ENCODE results near the gene ADD1. TPM values are rescaled to one million over a fixed set of nuclear protein-coding genes. Genes with fewer than 3 reads are reported as not detected.

The ADD1 gene
- total RNA-seq, 4 donors from 2014 or later, result 155 to 269 (median 177) TPM

GRCh38 chr4:2888886-2889285 lies 45.2 kb downstream of the ADD1 start:
- TF ChIP-seq CTCF (IDR thresholded peaks at IDR 0.05), result no peak
- ATAC-seq (ENCODE audit: low FRiP score), result no peak
- no peak for DNase-seq (ENCODE audit: low spot score)

GRCh38 chr4:2891294-2891693 lies 47.6 kb downstream of the ADD1 start:
- no peak for ATAC-seq (ENCODE audit: low FRiP score)
- TF ChIP-seq CTCF (IDR thresholded peaks at IDR 0.05), result no peak
- no peak for DNase-seq (ENCODE audit: low spot score)

- TF ChIP-seq CTCF (IDR thresholded peaks at IDR 0.05), result no peak
- ATAC-seq (ENCODE audit: low FRiP score) (no peak), DNase-seq (ENCODE audit: low spot score) (no peak)
These were observed 50.1 kb downstream of the ADD1 start for GRCh38 chr4:2893772-2894171.

DNA sequence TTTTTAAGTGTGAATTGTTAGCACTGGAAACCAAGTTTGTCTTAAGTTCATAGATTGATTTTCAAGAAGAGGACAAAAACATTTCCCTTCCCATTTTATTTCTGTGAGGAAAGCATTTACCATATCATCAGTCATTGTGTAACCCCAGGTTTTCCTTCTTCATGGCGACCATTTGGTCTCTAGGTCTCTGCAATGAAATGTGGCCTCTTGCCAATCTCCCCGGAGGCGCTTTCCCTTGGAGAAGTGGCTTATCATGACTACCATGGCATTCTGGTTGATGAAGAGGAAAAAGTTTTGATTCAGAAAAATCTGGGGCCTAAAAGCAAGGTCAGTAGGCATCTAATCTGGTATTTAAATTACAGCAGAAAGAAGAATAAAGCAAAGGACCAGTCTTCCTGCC lies 54.4 kb downstream of the ADD1 start:
- TF ChIP-seq CTCF (IDR thresholded peaks at IDR 0.05), result no peak
- no peak for ATAC-seq (ENCODE audit: low FRiP score)
- DNase-seq (ENCODE audit: low spot score), result no peak

DNA sequence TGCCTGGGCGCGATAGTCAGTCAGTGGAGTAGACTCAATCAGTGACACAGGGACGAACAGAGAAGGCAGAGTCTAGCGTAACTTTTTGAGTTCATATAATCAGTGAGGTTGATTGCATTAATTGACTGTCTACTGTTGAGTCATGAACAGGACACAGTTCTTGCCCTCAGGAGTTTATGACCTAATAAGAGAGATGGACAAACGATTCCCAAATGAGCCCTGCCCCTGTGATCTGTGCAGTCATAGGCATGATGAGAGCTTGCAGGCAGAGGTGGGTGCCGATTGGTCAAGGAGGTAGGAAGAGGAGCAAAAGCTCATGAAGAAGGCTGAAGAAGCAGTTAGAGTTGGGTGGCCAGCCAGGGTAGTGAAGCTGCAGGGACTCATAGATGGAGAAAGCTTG lies 57.1 kb downstream of the ADD1 start:
- DNase-seq (ENCODE audit: low spot score) (no peak), ATAC-seq (ENCODE audit: low FRiP score) (no peak)
- no peak for TF ChIP-seq CTCF (IDR thresholded peaks at IDR 0.05)

DNA sequence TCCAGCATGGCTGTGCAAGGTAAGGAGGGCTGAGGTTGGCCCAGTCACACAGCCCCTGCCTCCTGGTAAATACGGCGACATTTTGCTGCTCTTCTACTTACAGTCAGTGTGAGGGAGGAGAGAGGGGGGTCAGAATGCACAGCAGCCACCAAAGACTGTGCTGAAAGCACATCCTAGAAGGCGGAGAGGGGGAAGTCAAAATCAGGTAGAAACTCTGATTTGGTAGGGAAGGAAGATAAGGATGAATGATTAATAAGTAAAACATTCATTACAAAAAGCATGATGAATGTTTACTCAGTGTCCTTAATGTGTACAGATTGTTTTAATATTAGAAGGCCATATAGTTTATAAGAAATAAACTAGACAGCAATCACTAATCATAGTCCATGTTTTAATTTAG lies 57.5 kb downstream of the ADD1 start:
- TF ChIP-seq CTCF (IDR thresholded peaks at IDR 0.05), result no peak
- DNase-seq (ENCODE audit: low spot score), result no peak
- ATAC-seq (ENCODE audit: low FRiP score), result no peak

DNA sequence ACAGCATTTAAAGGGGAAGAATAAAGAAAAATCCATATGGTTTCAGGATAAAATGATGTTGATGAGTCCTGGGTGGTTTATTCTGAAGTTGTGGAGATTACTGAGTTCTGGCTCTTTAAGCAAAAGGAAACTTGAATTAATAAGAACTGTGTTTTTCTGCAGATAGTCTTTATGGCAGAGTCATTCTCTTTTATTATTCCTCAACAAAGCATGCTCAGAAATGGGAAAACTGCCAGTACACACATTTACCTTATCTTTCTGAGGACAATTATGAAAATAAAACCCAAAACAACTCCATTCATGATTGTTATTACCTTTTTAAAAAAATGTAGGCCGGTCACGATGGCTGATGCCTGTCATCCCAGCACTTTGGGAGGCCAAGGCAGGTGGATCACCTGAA lies 58.5 kb downstream of the ADD1 start:
- DNase-seq (ENCODE audit: low spot score), result no peak
- no peak for ATAC-seq (ENCODE audit: low FRiP score)
- TF ChIP-seq CTCF (IDR thresholded peaks at IDR 0.05), result no peak
